Mammary epithelial cell (primary cell): Measurements from ENCODE around the gene PRMT7.

Experiments
- EZH2 ChIP-seq: IDR thresholded peaks from 2 replicates; pipeline ENCODE4 v1.6.1; 2012; ENCODE audit warnings: low read length, inconsistent platforms, borderline replicate concordance
- TF ChIP-seq, protein P1 (sequence below), 2 donors: IDR thresholded peaks in 1 of 2; conservative IDR thresholded peaks in 1 of 2; 2 replicates each; pipeline ENCODE4 v1.5.1; 2011 to 2012; ENCODE audit warnings: inconsistent platforms in 2 of 2, low read length in 2 of 2, mild to moderate bottlenecking in 2 of 2, control low read depth in 1 of 2, low read depth in 1 of 2; ENCODE audit not compliant: insufficient read depth in 1 of 2; ENCODE audit errors: extremely low read depth in 1 of 2

DNA sequence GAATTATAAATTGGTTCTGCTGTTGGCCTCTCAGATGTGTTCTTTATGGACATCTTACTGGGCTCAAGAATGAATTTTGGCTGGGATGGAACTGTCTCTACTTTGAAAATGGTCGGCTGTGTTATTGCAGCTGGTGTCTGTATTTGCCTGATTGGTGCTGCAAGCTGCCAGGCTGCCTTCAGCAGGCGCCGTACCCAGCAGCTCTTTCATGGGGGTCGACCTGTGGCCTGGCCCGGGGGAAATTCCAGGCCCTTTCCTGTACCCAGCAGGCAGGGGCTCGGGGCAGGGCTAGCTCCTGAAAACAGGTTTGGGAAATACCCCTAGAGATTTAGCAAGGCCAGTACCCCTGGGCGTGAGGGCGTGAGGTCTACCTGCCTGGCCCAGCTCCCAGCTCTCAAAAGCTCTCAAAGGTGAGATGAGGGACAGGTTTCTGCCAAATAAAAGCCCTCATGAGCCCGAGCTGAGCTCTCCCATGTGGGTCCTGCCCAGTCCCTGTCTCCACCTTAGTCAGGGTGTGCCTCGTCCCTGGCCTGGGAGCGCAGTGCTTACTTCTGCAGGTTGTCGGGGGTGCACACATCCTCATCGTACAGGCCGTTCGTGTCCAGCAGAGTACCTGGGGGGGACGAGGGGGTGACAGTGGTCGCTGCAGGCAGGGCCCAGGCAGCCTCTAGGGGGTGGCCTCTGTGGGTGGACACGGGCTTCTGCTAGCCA, 52.3 kb downstream of the PRMT7 start:
- TF ChIP-seq EZH2, result no peak
- TF ChIP-seq, protein P1, sequence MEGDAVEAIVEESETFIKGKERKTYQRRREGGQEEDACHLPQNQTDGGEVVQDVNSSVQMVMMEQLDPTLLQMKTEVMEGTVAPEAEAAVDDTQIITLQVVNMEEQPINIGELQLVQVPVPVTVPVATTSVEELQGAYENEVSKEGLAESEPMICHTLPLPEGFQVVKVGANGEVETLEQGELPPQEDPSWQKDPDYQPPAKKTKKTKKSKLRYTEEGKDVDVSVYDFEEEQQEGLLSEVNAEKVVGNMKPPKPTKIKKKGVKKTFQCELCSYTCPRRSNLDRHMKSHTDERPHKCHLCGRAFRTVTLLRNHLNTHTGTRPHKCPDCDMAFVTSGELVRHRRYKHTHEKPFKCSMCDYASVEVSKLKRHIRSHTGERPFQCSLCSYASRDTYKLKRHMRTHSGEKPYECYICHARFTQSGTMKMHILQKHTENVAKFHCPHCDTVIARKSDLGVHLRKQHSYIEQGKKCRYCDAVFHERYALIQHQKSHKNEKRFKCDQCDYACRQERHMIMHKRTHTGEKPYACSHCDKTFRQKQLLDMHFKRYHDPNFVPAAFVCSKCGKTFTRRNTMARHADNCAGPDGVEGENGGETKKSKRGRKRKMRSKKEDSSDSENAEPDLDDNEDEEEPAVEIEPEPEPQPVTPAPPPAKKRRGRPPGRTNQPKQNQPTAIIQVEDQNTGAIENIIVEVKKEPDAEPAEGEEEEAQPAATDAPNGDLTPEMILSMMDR (conservative IDR thresholded peaks at IDR 0.05 in 1 of 2, IDR thresholded peaks at IDR 0.05 in 1 of 2; ENCODE audit: extremely low read depth in 1 of 2, insufficient read depth in 1 of 2, low read depth in 1 of 2, low read length in 2 of 2), result no peak
